Type B pancreatic cell (in vitro differentiated cells): ENCODE data around the gene GFOD1. TPM values are rescaled to one million over a fixed set of nuclear protein-coding genes. Genes with fewer than 3 reads are reported as not detected.

ENCODE experiments used
- DNase-seq: peaks from one replicate; pipeline ENCODE4 v3.0.0; 2021; ENCODE audit warnings: mixed read lengths; ENCODE audit not compliant: unreplicated experiment; ENCODE audit errors: extremely low spot score
- H3K27ac Mint-ChIP-seq: 2 replicates; pipeline ENCODE4 v1.8.0; 2021; ENCODE audit warnings: mild to moderate bottlenecking, mixed read lengths
- H3K27me3 Mint-ChIP-seq: 2 replicates; pipeline ENCODE4 v1.8.0; 2021; ENCODE audit warnings: mixed read lengths
- H3K36me3 Mint-ChIP-seq: 2 replicates; pipeline ENCODE4 v1.8.0; 2021; ENCODE audit warnings: mixed read lengths
- H3K4me1 Mint-ChIP-seq: one replicate; pipeline ENCODE4 v1.8.0; 2021; ENCODE audit warnings: mixed read lengths; ENCODE audit not compliant: unreplicated experiment
- H3K4me3 Mint-ChIP-seq: 2 replicates; pipeline ENCODE4 v1.8.0; 2021; ENCODE audit warnings: mild to moderate bottlenecking, mixed read lengths
- H3K9me3 Mint-ChIP-seq: 2 replicates; pipeline ENCODE4 v1.8.0; 2021; ENCODE audit warnings: mixed read lengths
- CTCF ChIP-seq: fragments of 200-600 bp; sonication (generic); conservative IDR thresholded peaks from 2 replicates; pipeline ENCODE4 v1.5.0; 2021; ENCODE audit warnings: antibody characterized with exemption, mild to moderate bottlenecking
- total RNA-seq: library from RNA; stranded (reverse); gene quantifications from 2 replicates; pipeline ENCODE4 v1.2.1, GENCODE V29; 2021; ENCODE audit warnings: low replicate concordance

Gene GFOD1
- total RNA-seq, 1 donor from 2014 or later, result 4.8 TPM

- Mint-ChIP-seq H3K27ac (no peak overlapping the region), H3K36me3 (peaks cover 54% of the 10 kb centered on the region)
- DNase-seq, result no peak
Measured at GRCh38 chr6:13319891-13320564, 167.4 kb downstream of the GFOD1 start.

GRCh38 chr6:13318821-13319220 is 168.6 kb downstream of the GFOD1 start:
- Mint-ChIP-seq H3K27me3 (no peaks in the 10 kb centered on the region), H3K36me3 (peaks cover 55% of the 10 kb centered on the region), H3K27ac (no peak overlapping the region), H3K9me3 (no peaks in the 10 kb centered on the region), H3K4me1 (no peaks in the 10 kb centered on the region), H3K4me3 (no peak overlapping the region)
- no peak for TF ChIP-seq CTCF
- no peak for DNase-seq

More at GRCh38 chr6:13319891-13320564, 167.4 kb downstream of the GFOD1 start:
- no peak for TF ChIP-seq CTCF
- Mint-ChIP-seq H3K4me1 (no peaks in the 10 kb centered on the region), H3K4me3 (no peak overlapping the region), H3K27me3 (no peaks in the 10 kb centered on the region), H3K9me3 (no peaks in the 10 kb centered on the region)

GRCh38 chr6:13315896-13316295 is 171.5 kb downstream of the GFOD1 start:
- Mint-ChIP-seq H3K9me3 (no peaks in the 10 kb centered on the region), H3K4me3 (no peak overlapping the region), H3K36me3 (peaks cover 50% of the 10 kb centered on the region), H3K27ac (no peak overlapping the region), H3K4me1 (no peaks in the 10 kb centered on the region), H3K27me3 (no peaks in the 10 kb centered on the region)
- no peak for DNase-seq
- no peak for TF ChIP-seq CTCF

GRCh38 chr6:13314806-13315205 is 172.6 kb downstream of the GFOD1 start:
- no peaks in the 10 kb centered on the region for H3K4me1 Mint-ChIP-seq
- no peak overlapping the region for H3K4me3 Mint-ChIP-seq
- DNase-seq, result no peak
- no peaks in the 10 kb centered on the region for H3K9me3 Mint-ChIP-seq
- H3K36me3 Mint-ChIP-seq, result peaks cover 51% of the 10 kb centered on the region
- no peaks in the 10 kb centered on the region for H3K27me3 Mint-ChIP-seq
- TF ChIP-seq CTCF, result no peak
- no peak overlapping the region for H3K27ac Mint-ChIP-seq

- TF ChIP-seq CTCF, result no peak
- Mint-ChIP-seq H3K9me3 (no peaks in the 10 kb centered on the region), H3K4me3 (no peak overlapping the region), H3K27me3 (no peaks in the 10 kb centered on the region), H3K27ac (no peak overlapping the region), H3K4me1 (no peaks in the 10 kb centered on the region), H3K36me3 (peaks cover 48% of the 10 kb centered on the region)
- DNase-seq, result no peak
Measured at GRCh38 chr6:13311155-13311554, 176.2 kb downstream of the GFOD1 start.

- H3K27ac Mint-ChIP-seq, result no peak overlapping the region
- no peak for DNase-seq
- no peaks in the 10 kb centered on the region for H3K27me3 Mint-ChIP-seq
- H3K36me3 Mint-ChIP-seq, result peaks cover 39% of the 10 kb centered on the region
- H3K9me3 Mint-ChIP-seq, result no peaks in the 10 kb centered on the region
- H3K4me3 Mint-ChIP-seq, result no peak overlapping the region
- TF ChIP-seq CTCF, result no peak
- peaks cover 4% of the 10 kb centered on the region for H3K4me1 Mint-ChIP-seq
Measured at GRCh38 chr6:13308332-13308731, 179.1 kb downstream of the GFOD1 start.
